Right atrium auricular region (tissue), 2 donors: ENCODE results near the gene CGREF1. TPM values are rescaled to one million over a fixed set of nuclear protein-coding genes. Genes with fewer than 3 reads are reported as not detected.

Source experiments
- DNase-seq: peaks from one replicate; pipeline ENCODE4 v3.0.0-alpha.2; 2019; ENCODE audit warnings: low spot score
- H3K27ac ChIP-seq, 2 donors: fragments of 200-600 bp; sonication (generic); 1 replicate in 1 of 2; 2 replicates in 1 of 2; pipeline ENCODE4 v1.5.1; 2016 to 2019
- H3K27me3 ChIP-seq, 2 donors: fragments of 200-600 bp; sonication (generic); one replicate each; pipeline versions ENCODE4 v1.5.1 to v1.6.0; 2017 to 2019
- H3K36me3 ChIP-seq: fragments of 200-600 bp; sonication (generic); one replicate; pipeline ENCODE4 v1.5.1; 2016
- H3K4me1 ChIP-seq, 2 donors: fragments of 200-600 bp; sonication (generic); one replicate each; pipeline versions ENCODE4 v1.5.1 to v1.6.0; 2017 to 2019
- H3K4me3 ChIP-seq, 2 donors: fragments of 200-600 bp; sonication (generic); 1 replicate in 1 of 2; 2 replicates in 1 of 2; pipeline ENCODE4 v1.5.1; 2017 to 2019; ENCODE audit warnings: mild to moderate bottlenecking in 1 of 2, moderate library complexity in 1 of 2
- H3K9me3 ChIP-seq, 2 donors: fragments of 200-600 bp; sonication (generic); one replicate each; pipeline ENCODE4 v1.5.1; 2019
- total RNA-seq, 2 donors: library from RNA; depleted of rRNA; stranded (reverse); fragments of >200 nt; gene quantifications; one replicate each; pipeline ENCODE4 v1.1.0, GENCODE V29; 2016
- TF ChIP-seq, protein P1 (sequence below), 2 donors: fragments of 200-600 bp; sonication (generic); IDR thresholded peaks; one replicate each; pipeline ENCODE4 v1.5.1; 2019; ENCODE audit warnings: antibody characterized with exemption in 2 of 2

The CGREF1 gene
- total RNA-seq, 2 donors from 2014 or later, result 4.3 to 4.5 TPM

DNA sequence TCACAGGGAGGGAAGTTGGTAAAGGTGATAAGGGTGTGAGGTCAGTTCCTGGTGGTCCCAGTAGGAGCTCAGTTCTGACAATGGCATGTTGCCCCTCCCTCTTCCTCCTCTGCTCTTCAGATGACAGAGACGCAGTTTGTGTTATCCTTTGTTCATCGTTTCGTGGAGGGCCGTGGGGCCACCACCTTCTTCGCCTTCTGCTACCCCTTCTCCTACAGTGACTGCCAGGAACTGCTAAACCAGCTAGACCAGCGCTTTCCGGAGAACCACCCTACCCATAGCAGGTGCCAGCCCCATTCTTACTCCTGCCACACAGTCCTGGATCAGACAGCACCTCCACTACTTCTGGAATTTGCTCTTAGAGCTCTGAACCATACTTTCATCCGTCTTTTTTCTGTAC, 65.2 kb downstream of the CGREF1 start:
- no peak overlapping the region for H3K27ac ChIP-seq
- no peak overlapping the region for H3K4me3 ChIP-seq
- H3K36me3 ChIP-seq, result peaks cover 17% of the 10 kb centered on the region
- H3K9me3 ChIP-seq, result no peaks in the 10 kb centered on the region
- H3K4me1 ChIP-seq, result peaks cover 0 to 14% of the 10 kb centered on the region in 2 donors
- no peak for DNase-seq
- H3K27me3 ChIP-seq, result no peaks in the 10 kb centered on the region
- TF ChIP-seq, protein P1, sequence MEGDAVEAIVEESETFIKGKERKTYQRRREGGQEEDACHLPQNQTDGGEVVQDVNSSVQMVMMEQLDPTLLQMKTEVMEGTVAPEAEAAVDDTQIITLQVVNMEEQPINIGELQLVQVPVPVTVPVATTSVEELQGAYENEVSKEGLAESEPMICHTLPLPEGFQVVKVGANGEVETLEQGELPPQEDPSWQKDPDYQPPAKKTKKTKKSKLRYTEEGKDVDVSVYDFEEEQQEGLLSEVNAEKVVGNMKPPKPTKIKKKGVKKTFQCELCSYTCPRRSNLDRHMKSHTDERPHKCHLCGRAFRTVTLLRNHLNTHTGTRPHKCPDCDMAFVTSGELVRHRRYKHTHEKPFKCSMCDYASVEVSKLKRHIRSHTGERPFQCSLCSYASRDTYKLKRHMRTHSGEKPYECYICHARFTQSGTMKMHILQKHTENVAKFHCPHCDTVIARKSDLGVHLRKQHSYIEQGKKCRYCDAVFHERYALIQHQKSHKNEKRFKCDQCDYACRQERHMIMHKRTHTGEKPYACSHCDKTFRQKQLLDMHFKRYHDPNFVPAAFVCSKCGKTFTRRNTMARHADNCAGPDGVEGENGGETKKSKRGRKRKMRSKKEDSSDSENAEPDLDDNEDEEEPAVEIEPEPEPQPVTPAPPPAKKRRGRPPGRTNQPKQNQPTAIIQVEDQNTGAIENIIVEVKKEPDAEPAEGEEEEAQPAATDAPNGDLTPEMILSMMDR (IDR thresholded peaks at IDR 0.05), result no peak

DNA sequence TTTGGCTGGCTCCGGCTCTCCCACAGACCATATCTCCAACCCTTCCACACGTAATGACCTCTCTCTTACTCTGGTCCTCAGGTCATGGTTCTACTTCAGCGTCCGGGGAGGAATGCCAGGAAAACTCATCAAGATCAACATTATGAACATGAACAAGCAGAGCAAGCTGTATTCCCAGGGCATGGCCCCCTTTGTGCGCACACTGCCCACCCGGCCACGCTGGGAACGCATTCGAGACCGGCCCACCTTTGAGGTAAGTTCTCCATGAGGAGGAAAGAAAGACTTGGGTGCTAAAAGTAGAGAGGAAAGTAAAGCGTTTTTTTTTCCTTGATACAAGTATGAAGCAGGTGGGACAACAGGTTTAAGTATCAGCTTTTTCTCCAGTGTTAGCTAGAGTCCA, 65.6 kb downstream of the CGREF1 start:
- Histone ChIP-seq H3K4me3 (no peak overlapping the region), H3K4me1 (peaks cover 0 to 14% of the 10 kb centered on the region in 2 donors), H3K9me3 (no peaks in the 10 kb centered on the region), H3K36me3 (peaks cover 17% of the 10 kb centered on the region), H3K27me3 (no peaks in the 10 kb centered on the region), H3K27ac (no peak overlapping the region)
- TF ChIP-seq, protein P1 (IDR thresholded peaks at IDR 0.05), result no peak
- DNase-seq, result no peak

DNA sequence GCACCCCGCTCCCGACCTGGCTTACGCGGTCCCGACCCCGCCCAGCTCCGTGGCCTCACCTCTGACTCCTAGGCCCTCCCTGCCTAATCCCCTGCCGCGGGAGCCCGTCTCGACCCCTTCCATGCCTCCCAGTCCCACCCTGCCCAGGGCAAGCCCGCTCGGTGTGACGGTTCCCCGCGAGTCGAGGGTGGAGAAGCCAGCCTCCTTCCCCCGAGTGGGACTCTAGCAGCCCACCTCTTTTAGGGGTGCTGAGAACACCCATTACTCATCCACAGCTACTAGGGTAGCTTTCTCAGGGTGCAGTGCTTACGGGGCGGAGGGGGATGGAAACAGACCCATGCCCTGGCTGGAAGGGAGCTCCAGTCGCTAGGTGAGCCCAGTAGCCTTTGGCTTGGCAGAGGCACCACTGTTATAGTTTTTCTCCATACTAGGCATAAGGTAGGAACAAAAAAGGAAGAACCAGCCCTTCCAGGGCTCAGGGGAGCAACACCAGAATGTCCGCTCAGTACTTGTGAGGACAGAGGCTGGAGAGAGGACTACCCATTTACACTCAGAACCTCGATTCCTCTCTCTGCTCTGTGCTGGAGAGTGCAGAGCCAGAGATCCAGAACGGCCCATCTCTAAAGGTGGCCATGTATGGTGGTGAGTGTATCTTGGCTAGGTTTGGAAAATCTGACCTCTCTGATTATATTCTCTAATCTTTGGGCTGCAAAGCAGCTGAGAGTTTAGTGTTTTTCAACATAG, 66.9 kb downstream of the CGREF1 start:
- Histone ChIP-seq H3K36me3 (peaks cover 17% of the 10 kb centered on the region), H3K4me3 (peak overlapping the region; percentile 98 to 99), H3K27ac (peak overlapping the region; percentile 92 to 98), H3K27me3 (no peaks in the 10 kb centered on the region), H3K4me1 (peaks cover 0 to 14% of the 10 kb centered on the region in 2 donors), H3K9me3 (no peaks in the 10 kb centered on the region)
- DNase-seq, result no peak
- TF ChIP-seq, protein P1 (IDR thresholded peaks at IDR 0.05), result no peak

DNA sequence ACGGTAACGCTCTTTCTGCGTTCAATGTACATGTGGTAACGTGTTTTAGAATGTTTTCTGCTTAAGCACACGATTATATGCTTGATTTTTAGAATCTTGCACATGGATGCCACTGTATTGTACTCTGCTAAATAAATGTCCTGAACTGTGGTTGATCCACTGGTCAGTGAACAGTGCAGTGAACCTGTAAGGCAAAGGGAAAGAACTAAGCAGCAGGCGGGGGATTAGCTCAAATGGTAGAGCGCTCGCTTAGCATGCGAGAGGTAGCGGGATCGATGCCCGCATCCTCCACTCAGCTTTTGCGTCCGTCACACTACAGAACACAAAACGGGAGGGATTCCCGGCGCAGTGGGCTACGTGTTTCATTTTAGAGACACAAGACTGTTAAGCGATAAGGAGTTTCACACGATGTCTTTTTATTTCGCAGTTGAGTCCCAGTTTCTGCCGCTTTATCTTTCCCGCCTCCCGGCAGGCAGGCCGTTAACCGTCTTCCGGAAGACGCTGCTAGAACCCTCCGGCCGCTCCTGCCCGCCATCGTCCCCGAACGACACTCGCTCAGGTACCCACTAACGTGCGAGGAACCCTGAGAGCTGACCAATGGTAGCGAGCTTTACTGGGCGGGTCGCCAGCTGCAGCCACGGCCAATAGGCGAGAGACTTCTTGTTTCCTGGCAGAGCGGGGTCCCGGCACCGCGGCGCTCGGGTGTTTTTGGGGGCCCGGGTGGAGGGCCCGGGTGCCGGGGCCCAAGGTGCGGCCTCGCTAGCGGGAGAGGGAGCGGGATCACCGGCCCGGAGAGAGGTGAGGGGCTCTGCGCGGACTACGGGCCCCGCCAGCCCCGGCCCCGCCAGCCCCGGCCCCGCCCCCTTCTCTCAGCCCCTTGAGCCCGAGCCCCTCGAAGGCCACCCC, 67.7 kb downstream of the CGREF1 start, which contains the start of gene AGBL5:
Gene AGBL5, plus strand, starts transcription at position 673 of the 906 bp plus-strand sequence. CDS start 1,291 bp downstream, outside the sequence.
- H3K9me3 ChIP-seq, result no peaks in the 10 kb centered on the region
- H3K4me3 ChIP-seq, result peak within 1 kb of the TSS; percentile 98 to 99
- DNase-seq, result peak; percentile 97
- no peaks in the 10 kb centered on the region for H3K27me3 ChIP-seq
- H3K27ac ChIP-seq, result peak within 1 kb of the TSS; percentile 92 to 98
- TF ChIP-seq, protein P1 (IDR thresholded peaks at IDR 0.05), result no peak
- peaks cover 17% of the 10 kb centered on the region for H3K36me3 ChIP-seq
- peaks cover 0 to 14% of the 10 kb centered on the region in 2 donors for H3K4me1 ChIP-seq

Other genes with a start within 250 kb of the CGREF1 start
- gene MAPRE3, start 148.5 kb downstream of the CGREF1 start, total RNA-seq, result 10 to 100 TPM; 20.6 to 33.4 TPM
- gene TMEM214, start 86.2 kb downstream of the CGREF1 start, total RNA-seq, result 10 to 100 TPM; 21.0 to 41.0 TPM
- gene AGBL5, start 67.5 kb downstream of the CGREF1 start, total RNA-seq, result 1 to 10 TPM; 8.1 to 9.3 TPM
- gene OST4, start 47.5 kb downstream of the CGREF1 start, total RNA-seq, result 100 to 1,000 TPM; 379 to 465 TPM
- gene EMILIN1, start 40.5 kb downstream of the CGREF1 start, total RNA-seq, result 10 to 100 TPM; 22.3 to 36.7 TPM
- 1 to 10 TPM in 1 of 2 donors, under 1 TPM in 1; 0.82 to 1.7 TPM for gene KHK, start 32.4 kb downstream of the CGREF1 start, total RNA-seq
- 1 to 10 TPM in 1 of 2 donors, under 1 TPM in 1; 0.90 to 1.0 TPM for gene ABHD1, start 4.7 kb upstream of the CGREF1 start, total RNA-seq
- 10 to 100 TPM; 47.5 to 51.4 TPM for gene PREB, start 15.5 kb upstream of the CGREF1 start, total RNA-seq
- gene PRR30, start 20.3 kb upstream of the CGREF1 start, total RNA-seq, result not detected
- not detected for gene TCF23, start 29.9 kb upstream of the CGREF1 start, total RNA-seq
- 100 to 1,000 TPM; 193 TPM for gene ATRAID, start 92.9 kb upstream of the CGREF1 start, total RNA-seq
- gene SLC5A6, start 93.1 kb upstream of the CGREF1 start, total RNA-seq, result 10 to 100 TPM in 1 of 2 donors, 1 to 10 TPM in 1; 9.2 to 14.7 TPM
- 10 to 100 TPM in 1 of 2 donors, 1 to 10 TPM in 1; 4.8 to 13.2 TPM for gene CAD, start 98.2 kb upstream of the CGREF1 start, total RNA-seq
- gene SLC30A3, start 143.9 kb upstream of the CGREF1 start, total RNA-seq, result 1 to 10 TPM; 5.7 to 9.4 TPM
- gene DNAJC5G, start 156.3 kb upstream of the CGREF1 start, total RNA-seq, result under 1 TPM; 0.59 to 0.94 TPM
- gene TRIM54, start 163.3 kb upstream of the CGREF1 start, total RNA-seq, result 100 to 1,000 TPM in 1 of 2 donors, 10 to 100 TPM in 1; 97.2 to 136 TPM
- gene UCN, start 189.3 kb upstream of the CGREF1 start, total RNA-seq, result 1 to 10 TPM in 1 of 2 donors, under 1 TPM in 1; 0.74 to 2.6 TPM
- gene MPV17, start 204.0 kb upstream of the CGREF1 start, total RNA-seq, result 10 to 100 TPM; 73.9 to 74.3 TPM
- 10 to 100 TPM; 19.1 to 19.7 TPM for gene GTF3C2, start 237.6 kb upstream of the CGREF1 start, total RNA-seq